ENCODE measurements around the gene TEX36.
"Not testable (repeated sequence)": the region's sequence is repeated elsewhere in the genome, so short reads cannot be mapped to it uniquely, and the experiment has no call there.

Gene TEX36

GRCh38 chr10:125629758-125630376, 53.1 kb downstream of the TEX36 start:
- no peak for DNase-seq (ENCODE audit: low read depth)

GRCh38 chr10:125628104-125629049, 54.6 kb downstream of the TEX36 start:
- DNase-seq (ENCODE audit: low read depth): no peak

DNA sequence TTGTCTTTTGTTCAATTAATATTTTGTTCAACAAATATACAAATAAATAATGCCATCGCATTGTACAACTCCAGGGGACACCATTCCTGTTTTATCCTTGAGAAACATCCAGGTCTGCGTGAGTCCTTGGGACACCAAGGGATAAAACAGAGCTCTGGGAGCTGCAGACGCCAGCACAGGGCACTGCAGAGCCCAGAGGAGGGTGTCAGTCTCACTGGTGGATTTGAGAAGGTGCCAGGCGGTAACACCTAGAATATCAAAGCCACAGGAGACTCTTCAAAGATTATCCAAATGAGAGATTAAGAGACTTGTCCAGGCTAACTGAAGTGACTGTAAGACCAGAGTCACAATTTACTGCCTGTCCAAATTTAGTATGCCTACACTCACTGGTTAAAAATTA, 55.3 kb downstream of the TEX36 start:
- DNase-seq (ENCODE audit: low read depth): no peak

DNA sequence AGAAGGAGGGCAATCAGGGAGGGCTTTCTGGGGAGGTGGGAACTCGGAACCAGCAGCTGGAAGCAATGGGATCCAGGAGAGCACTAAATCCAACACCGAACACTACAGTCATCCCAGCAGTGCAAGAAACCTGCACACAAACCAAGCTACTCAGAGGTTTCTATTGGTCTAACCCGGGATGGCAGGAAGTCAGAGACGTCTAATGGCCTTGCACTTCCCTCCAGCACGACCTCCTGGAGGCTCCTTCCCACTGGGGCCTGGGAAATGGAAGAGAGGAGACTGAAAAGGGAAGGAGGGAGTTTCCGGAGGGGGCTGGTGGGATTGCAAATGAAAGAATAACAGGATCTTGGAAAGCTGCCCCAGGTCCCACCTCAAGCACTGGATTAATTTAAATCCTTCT, 56.3 kb downstream of the TEX36 start:
- no peak for DNase-seq (ENCODE audit: low read depth)

DNA sequence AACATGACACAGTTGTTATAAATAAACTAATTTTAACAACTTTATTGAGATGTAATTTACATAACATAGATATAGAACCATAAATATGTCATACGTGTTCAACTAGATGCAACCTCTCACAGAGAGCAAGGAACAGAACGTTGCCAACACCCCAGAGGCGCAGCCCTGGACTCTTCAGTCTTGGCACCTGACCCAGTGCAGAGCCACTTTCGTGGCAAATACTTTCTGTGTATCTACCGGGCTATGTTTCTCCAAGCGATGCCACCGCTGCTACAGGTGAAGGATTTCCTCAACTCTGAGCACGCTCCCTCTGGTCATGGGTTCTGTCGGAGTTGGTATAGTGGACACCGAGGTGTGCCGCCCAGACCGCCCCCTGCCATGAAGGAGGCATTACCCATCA, 57.4 kb downstream of the TEX36 start:
- DNase-seq (ENCODE audit: low read depth): no peak

DNA sequence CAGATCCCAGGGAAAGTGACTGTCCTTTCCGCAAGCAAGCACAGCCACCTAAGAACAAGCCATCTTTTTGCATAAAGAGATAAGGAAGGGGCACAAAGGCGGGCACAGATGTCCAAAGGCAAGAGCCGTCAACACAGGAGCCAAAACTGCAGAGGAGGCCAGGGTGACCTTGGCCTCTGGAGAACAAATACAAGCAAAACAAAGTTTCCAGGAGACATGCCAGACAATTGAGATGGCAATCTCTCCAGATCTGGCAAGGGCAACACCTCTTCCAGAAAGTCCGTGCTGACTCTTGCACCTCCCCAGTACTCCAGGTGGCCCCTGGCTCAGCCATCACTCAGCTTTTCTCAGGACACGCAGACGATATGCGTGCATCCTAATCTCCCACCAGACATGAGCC, 58.2 kb downstream of the TEX36 start:
- no peak for DNase-seq (ENCODE audit: low read depth)

DNA sequence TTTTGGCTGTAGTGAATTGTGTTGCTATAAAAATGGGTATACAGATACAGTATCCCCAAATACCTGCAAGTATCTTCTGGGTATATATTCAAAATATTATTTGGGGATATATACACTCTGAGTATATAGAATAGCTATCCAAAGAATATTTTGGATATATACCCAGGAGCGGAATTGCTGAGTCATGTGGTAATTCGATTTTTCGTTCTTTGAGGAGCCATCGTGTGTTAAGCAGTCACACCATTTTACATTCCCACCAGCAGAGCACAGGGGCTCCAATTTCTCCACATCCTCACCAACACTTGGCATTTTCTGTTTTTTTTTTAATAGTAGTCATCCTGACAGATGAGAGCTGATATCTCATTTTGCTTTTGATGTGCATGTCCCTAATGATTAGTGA, 61.9 kb downstream of the TEX36 start:
- no peak for DNase-seq (ENCODE audit: low read depth)

DNA sequence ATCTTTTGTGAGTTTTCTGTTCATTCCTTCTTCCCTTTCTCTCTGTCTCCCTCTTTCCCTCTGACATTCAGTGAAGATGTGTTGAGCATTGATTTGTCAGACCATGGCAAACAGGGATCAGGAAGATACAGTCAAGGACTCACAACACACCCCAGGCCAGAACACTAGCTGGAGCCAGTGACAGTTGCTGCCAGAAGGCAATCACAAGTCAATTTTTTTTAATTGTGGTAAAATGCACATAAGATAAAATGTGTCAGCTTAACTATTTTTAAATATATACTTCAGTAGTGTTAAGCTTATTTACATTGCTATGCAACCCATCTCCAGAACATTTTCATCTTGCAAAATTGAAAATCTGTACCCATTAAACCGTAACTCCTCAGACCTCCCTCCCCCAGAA, 62.6 kb downstream of the TEX36 start:
- DNase-seq (ENCODE audit: low read depth): no peak

DNA sequence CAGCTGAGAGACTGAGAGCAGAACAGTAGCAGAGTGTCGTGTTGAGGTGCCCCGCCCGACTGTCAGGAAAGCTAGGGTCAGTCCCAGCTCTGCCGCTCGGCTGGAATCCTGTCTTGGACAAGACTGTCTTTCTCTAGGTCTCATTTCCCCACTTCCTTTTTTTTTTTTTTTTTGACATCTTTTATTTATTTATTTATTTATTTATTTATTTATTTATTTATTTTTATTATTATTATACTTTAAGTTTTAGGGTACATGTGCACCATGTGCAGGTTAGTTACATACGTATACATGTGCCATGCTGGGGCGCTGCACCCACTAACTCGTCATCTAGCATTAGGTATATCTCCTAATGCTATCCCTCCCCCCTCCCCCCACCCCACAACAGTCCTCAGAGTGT, 69.9 kb downstream of the TEX36 start:
- DNase-seq (ENCODE audit: low read depth): not testable (repeated sequence)

- no peak for DNase-seq (ENCODE audit: low read depth)
Measured at GRCh38 chr10:125611756-125612155, 71.2 kb downstream of the TEX36 start.

DNA sequence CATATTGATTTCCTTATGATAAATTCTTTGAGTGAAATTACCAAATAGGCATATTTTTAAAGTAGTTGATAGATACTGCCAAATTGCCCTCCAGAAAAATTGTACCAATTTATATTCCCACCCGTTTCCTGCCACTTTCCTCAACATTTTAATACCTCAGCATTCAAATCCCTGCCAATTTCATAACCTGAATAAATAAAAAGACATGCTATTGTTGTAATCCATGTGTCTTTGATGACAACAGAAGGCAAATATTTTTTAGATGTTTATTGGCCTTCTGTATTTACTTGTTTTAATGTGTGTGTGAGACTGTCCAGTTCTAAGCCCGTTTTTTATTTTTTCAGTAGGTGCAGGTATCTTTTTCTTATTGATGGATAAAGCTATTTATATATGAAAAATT, 71.7 kb downstream of the TEX36 start:
- no peak for DNase-seq (ENCODE audit: low read depth)

DNA sequence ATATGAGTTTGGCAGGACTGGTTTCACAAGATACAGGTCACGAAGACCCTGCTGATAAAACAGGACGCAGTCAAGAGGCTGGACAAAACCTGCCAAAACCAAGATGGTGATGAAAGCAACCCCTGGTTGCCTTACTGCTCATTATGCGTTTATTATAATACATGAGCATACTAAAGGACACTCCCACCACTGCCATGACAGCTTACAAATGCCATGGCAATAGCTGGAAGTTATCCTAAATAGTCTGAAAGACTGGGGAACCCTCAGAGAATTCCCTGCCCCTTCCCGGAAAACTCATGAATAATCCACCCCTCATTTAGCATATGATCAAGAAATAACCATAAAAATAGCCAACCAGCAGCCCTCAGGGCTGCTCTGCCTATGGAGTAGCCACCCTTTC, 73.1 kb downstream of the TEX36 start:
- DNase-seq (ENCODE audit: low read depth): no peak

DNA sequence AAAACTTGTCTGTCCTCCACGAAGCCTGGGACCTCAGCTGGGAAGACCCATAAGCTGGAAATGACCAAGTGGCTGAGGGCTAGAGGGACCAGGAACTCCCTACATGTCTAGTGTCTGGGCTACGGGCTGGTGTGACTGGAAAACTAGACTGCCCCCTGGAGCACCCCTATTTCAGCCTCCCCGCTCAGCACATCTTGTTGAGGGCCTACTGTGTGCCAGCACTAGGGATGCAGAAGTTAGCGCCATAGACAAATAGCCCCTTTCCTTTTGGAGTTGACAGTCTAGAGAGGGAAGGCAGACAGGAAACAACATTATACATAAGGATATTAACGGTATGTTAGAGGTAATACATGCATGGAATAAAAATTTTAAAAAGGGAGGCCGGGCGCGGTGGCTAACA, 74.5 kb downstream of the TEX36 start:
- no peak for DNase-seq (ENCODE audit: low read depth)

- DNase-seq (ENCODE audit: low read depth): no peak
Measured at GRCh38 chr10:125607689-125608290, 75.2 kb downstream of the TEX36 start.

GRCh38 chr10:125606414-125607010, 76.5 kb downstream of the TEX36 start:
- DNase-seq (ENCODE audit: low read depth): no peak

All from stimulated activated CD8-positive, alpha-beta memory T cell treated with anti-CD3 and anti-CD28 coated beads, Interleukin-15, amount 100 ng/mL, for 1 hour (primary cell).